Trophoblast cell (in vitro differentiated cells and primary cell): ENCODE data around the gene IFNAR1.
A peak's percentile ranks its signal among the peaks of the same experiment; 100 is the strongest.

Source experiments
- DNase-seq, 2 donors: peaks; one replicate each; pipeline ENCODE4 v3.0.0-alpha.2; 2016
- H2AFZ ChIP-seq: 2 replicates; pipeline ENCODE4 v1.6.1; 2013; ENCODE audit warnings: low read length, moderate library complexity, mild to moderate bottlenecking; ENCODE audit not compliant: insufficient read depth, poor library complexity
- H2AK5ac ChIP-seq: 2 replicates; pipeline ENCODE4 v1.6.1; 2013; ENCODE audit warnings: mild to moderate bottlenecking, low read length
- H2BK120ac ChIP-seq: 2 replicates; pipeline ENCODE4 v1.6.1; 2013; ENCODE audit warnings: low read length, mild to moderate bottlenecking, moderate library complexity; ENCODE audit not compliant: insufficient read depth, poor library complexity
- H2BK12ac ChIP-seq: 2 replicates; pipeline ENCODE4 v1.6.1; 2013; ENCODE audit warnings: mild to moderate bottlenecking, low read length, moderate library complexity
- H2BK5ac ChIP-seq: 2 replicates; pipeline ENCODE4 v1.6.1; 2013; ENCODE audit warnings: low read length, low read depth, moderate library complexity, mild to moderate bottlenecking; ENCODE audit not compliant: poor library complexity
- H3K14ac ChIP-seq: 2 replicates; pipeline ENCODE4 v1.6.1; 2013; ENCODE audit warnings: mild to moderate bottlenecking, low read length
- H3K18ac ChIP-seq: 2 replicates; pipeline ENCODE4 v1.6.1; 2013; ENCODE audit warnings: mild to moderate bottlenecking, low read length
- H3K23ac ChIP-seq: 2 replicates; pipeline ENCODE4 v1.6.1; 2013; ENCODE audit warnings: low read length
- H3K27ac ChIP-seq: 2 replicates; pipeline ENCODE4 v1.5.1; 2013; ENCODE audit warnings: low read depth, mild to moderate bottlenecking, inconsistent platforms, low read length, moderate library complexity
- H3K27me3 ChIP-seq: 2 replicates; pipeline ENCODE4 v1.6.1; 2013; ENCODE audit warnings: inconsistent platforms, mild to moderate bottlenecking, low read length, moderate library complexity; ENCODE audit not compliant: insufficient read depth
- H3K36me3 ChIP-seq, 2 experiments: 1 replicate in 1 of 2; 2 replicates in 1 of 2; pipeline ENCODE4 v1.6.1; 2013; ENCODE audit warnings: low read length in 2 of 2, mild to moderate bottlenecking in 2 of 2, moderate library complexity in 1 of 2; ENCODE audit not compliant: insufficient read depth in 2 of 2, control insufficient read depth in 1 of 2
- H3K4ac ChIP-seq: 2 replicates; pipeline ENCODE4 v1.6.1; 2013; ENCODE audit warnings: low read depth, mild to moderate bottlenecking, low read length, moderate library complexity
- H3K4me1 ChIP-seq, 2 experiments: 1 replicate in 1 of 2; 2 replicates in 1 of 2; pipeline ENCODE4 v1.6.1; 2013; ENCODE audit warnings: low read length in 2 of 2, mild to moderate bottlenecking in 2 of 2, moderate library complexity in 1 of 2; ENCODE audit not compliant: insufficient read depth in 2 of 2, control insufficient read depth in 1 of 2
- H3K4me2 ChIP-seq: 2 replicates; pipeline ENCODE4 v1.6.1; 2013; ENCODE audit warnings: inconsistent platforms, mild to moderate bottlenecking, low read length, moderate library complexity
- H3K4me3 ChIP-seq: 2 replicates; pipeline ENCODE4 v1.5.1; 2013; ENCODE audit warnings: mild to moderate bottlenecking, low read depth, low read length, inconsistent platforms
- H3K79me1 ChIP-seq: one replicate; pipeline ENCODE4 v1.6.1; 2013; ENCODE audit warnings: low read length
- H3K79me2 ChIP-seq: 2 replicates; pipeline ENCODE4 v1.6.1; 2013; ENCODE audit warnings: low read length, mild to moderate bottlenecking; ENCODE audit not compliant: control insufficient read depth, insufficient read depth, poor library complexity
- H3K9ac ChIP-seq: 2 replicates; pipeline ENCODE4 v1.6.1; 2013; ENCODE audit warnings: mild to moderate bottlenecking, low read length
- H3K9me3 ChIP-seq: 2 replicates; pipeline ENCODE4 v1.6.1; 2013; ENCODE audit warnings: low read depth, mild to moderate bottlenecking, control low read depth, inconsistent platforms, low read length; ENCODE audit not compliant: insufficient read depth
- H4K12ac ChIP-seq: 2 replicates; pipeline ENCODE4 v1.6.1; 2013; ENCODE audit warnings: low read depth, mild to moderate bottlenecking, low read length, moderate library complexity
- H4K8ac ChIP-seq: 2 replicates; pipeline ENCODE4 v1.6.1; 2013; ENCODE audit warnings: low read depth, mild to moderate bottlenecking, low read length, moderate library complexity
- H4K91ac ChIP-seq: one replicate; pipeline ENCODE4 v1.6.1; 2013; ENCODE audit warnings: low read depth, mild to moderate bottlenecking, low read length, moderate library complexity
- WGBS: extraction: QIAGEN DNeasy Blood & Tissue Kit; methylation state at CpG from one replicate; pipeline ENCODE4 v1.1.7; 2013; ENCODE audit warnings: missing lambda C conversion rate; ENCODE audit not compliant: insufficient read length, insufficient coverage; ENCODE audit errors: extremely low coverage; 5-methylcytosine and 5-hydroxymethylcytosine counted together

The IFNAR1 gene

DNA sequence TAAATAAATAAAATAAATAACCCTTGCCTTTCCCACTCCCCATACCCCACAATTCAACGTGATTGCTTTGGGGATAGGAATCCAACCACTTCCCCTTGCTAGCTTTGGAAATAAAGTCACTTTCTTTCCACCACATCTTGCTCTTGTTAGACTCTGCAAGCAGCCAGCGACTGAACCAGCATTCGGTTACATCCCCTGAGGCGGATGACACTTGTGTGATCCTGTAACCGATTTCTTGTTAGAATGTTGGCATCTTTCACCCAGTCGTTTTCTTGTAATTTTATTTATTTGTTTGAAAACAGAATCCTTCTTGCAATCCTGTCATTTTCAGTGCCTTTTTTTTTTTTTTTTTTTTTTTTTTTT, 76.8 kb downstream of the IFNAR1 start:
- WGBS: no CpG with 5 or more reads among the region's 6 CpGs
- no peak overlapping the region for H3K18ac ChIP-seq
- H4K8ac ChIP-seq: no peak overlapping the region
- H2BK12ac ChIP-seq: peak overlapping the region; percentile 42
- H3K14ac ChIP-seq: no peak overlapping the region
- no peak overlapping the region for H2AK5ac ChIP-seq
- no peak overlapping the region for H3K27ac ChIP-seq
- H3K23ac ChIP-seq: no peak overlapping the region
- H3K9me3 ChIP-seq: no peaks in the 10 kb centered on the region
- H3K36me3 ChIP-seq: peaks cover 0 to 3% of the 10 kb centered on the region in 2 experiments
- no peaks in the 10 kb centered on the region for H3K27me3 ChIP-seq
- no peak overlapping the region for H2BK120ac ChIP-seq
- no peak overlapping the region for H2BK5ac ChIP-seq
- no peak overlapping the region for H3K4ac ChIP-seq
- no peak overlapping the region for H4K91ac ChIP-seq
- peaks cover 18% of the 10 kb centered on the region for H3K79me1 ChIP-seq
- DNase-seq: peak; percentile 95 to 99
- H3K4me1 ChIP-seq: peaks cover 9 to 18% of the 10 kb centered on the region in 2 experiments
- H2AFZ ChIP-seq: no peak overlapping the region
- H3K9ac ChIP-seq: no peak overlapping the region
- H4K12ac ChIP-seq: no peak overlapping the region
- H3K4me2 ChIP-seq: no peak overlapping the region
- H3K79me2 ChIP-seq: peaks cover 16% of the 10 kb centered on the region
- no peak overlapping the region for H3K4me3 ChIP-seq

DNA sequence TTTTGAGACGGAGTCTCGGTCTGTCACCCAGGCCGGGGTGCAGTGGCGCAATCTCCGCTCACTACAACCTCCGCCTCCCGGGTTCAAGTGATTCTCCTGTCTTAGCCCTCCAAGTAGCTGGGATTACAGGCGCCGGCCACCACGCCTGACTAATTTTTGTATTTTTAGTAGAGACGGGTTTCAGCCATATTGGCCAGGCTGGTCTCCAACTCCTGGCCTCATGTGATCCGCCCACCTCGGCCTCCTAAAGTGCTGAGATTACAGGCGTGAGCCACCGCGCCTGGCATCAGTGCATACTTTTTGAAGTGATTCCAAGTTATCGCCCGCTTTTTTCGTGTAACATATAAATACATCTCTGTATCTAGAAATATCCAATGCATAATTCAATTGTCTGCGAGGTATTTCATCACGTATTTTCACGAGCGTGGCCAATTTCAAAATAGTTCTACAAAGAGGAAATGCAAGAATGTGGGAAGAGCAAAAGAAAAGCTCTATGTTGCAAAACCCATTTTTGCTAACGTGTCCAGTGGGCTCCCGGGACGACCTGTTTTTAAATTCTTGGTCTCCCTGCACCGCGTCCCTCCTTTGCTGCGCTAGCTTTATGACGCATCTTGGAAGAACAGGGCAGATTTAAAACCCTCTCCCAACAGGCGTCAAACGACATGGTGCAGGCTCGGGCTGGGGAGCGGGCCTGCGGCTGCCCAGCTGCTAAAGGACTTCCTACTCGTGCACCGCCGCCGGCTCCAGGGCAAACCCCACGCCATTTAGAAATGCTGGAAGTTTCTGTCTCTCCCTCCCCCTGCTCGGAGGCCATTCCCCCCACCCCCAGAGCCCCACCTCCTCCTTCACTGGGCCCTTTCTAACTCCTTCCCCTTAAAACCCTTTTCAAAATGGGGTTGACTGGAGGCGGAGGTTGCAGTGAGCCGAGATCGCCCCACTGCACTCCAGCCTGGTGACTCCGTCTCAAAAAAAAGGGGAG, 77.5 kb downstream of the IFNAR1 start:
- Histone ChIP-seq H2BK5ac (peak overlapping the region; percentile 2), H4K12ac (no peak overlapping the region), H3K18ac (no peak overlapping the region), H2BK120ac (no peak overlapping the region), H3K27me3 (no peaks in the 10 kb centered on the region), H3K79me1 (peaks cover 18% of the 10 kb centered on the region), H3K36me3 (peaks cover 0 to 3% of the 10 kb centered on the region in 2 experiments), H4K91ac (peak overlapping the region; percentile 72), H3K9me3 (no peaks in the 10 kb centered on the region), H2BK12ac (peak overlapping the region; percentile 34), H2AK5ac (no peak overlapping the region), H3K23ac (no peak overlapping the region), H3K79me2 (peaks cover 16% of the 10 kb centered on the region), H3K9ac (peak overlapping the region; percentile 54), H3K4me1 (peaks cover 9 to 18% of the 10 kb centered on the region in 2 experiments), H3K4me2 (peak overlapping the region; percentile 76), H3K27ac (peak overlapping the region; percentile 64), H3K4me3 (peak overlapping the region; percentile 87), H3K14ac (no peak overlapping the region), H3K4ac (no peak overlapping the region), H4K8ac (peak overlapping the region; percentile 59), H2AFZ (no peak overlapping the region)
- WGBS: no CpG with 5 or more reads among the region's 45 CpGs
- DNase-seq: peak; percentile 96

DNA sequence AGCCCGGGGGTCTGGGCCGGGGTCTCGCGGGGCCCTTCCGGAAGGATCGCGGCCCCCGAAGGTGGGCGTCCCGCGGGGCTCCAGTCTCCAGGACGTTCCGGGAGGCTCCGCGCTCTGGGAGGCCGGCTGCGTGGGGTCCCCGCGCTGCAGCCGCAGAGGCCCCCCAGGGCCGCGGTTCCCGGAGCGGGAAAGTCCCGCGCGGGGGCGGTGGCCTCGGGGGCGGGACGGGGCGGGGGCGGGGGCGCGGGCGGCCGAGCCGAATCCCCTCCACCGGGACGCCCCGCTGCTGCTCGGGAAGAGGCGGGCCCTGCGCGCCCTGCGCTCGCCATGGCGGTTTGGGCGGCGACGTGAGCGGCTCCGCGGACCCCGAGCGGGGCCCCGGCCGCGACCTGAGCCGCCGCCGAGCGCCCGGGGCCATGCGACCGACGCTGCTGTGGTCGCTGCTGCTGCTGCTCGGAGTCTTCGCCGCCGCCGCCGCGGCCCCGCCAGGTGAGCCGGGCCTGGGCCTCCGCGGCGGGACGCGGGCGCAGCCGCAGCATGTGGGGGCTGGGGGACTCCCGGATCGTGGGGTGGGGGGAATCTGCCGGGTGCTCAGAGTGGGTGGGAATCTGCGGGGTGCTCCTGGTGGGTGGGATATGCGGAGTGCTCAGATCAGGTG, 78.5 kb downstream of the IFNAR1 start, which contains the start of gene IFNGR2:
IFNGR2 (plus strand) TSS at position 286 of the 658 bp plus-strand sequence; CDS start at position 417, 131 bp downstream.
- peak in 1 of 2 donors; percentile 55 for DNase-seq
- Histone ChIP-seq H2BK120ac (peak within 1 kb of the TSS; percentile 90), H3K36me3 (peaks cover 0 to 3% of the 10 kb centered on the region in 2 experiments), H3K18ac (peak within 1 kb of the TSS; percentile 94), H3K4me2 (peak within 1 kb of the TSS; percentile 76), H2AK5ac (peak within 1 kb of the TSS; percentile 53), H3K79me1 (peaks cover 18% of the 10 kb centered on the region), H3K14ac (peak within 1 kb of the TSS; percentile 98), H3K23ac (no peak within 1 kb of the TSS), H4K12ac (peak within 1 kb of the TSS; percentile 92), H3K9ac (peak within 1 kb of the TSS; percentile 90), H3K4ac (peak within 1 kb of the TSS; percentile 97), H3K9me3 (no peaks in the 10 kb centered on the region), H3K79me2 (peaks cover 16% of the 10 kb centered on the region), H4K91ac (peak within 1 kb of the TSS; percentile 95), H4K8ac (peak within 1 kb of the TSS; percentile 90), H3K4me1 (peaks cover 9 to 18% of the 10 kb centered on the region in 2 experiments), H2BK5ac (peak within 1 kb of the TSS; percentile 95), H2AFZ (peak within 1 kb of the TSS; percentile 59), H3K4me3 (peak within 1 kb of the TSS; percentile 87), H3K27me3 (no peaks in the 10 kb centered on the region), H2BK12ac (peak within 1 kb of the TSS; percentile 61), H3K27ac (peak within 1 kb of the TSS; percentile 65)
- no CpG with 5 or more reads among the region's 89 CpGs for WGBS

DNA sequence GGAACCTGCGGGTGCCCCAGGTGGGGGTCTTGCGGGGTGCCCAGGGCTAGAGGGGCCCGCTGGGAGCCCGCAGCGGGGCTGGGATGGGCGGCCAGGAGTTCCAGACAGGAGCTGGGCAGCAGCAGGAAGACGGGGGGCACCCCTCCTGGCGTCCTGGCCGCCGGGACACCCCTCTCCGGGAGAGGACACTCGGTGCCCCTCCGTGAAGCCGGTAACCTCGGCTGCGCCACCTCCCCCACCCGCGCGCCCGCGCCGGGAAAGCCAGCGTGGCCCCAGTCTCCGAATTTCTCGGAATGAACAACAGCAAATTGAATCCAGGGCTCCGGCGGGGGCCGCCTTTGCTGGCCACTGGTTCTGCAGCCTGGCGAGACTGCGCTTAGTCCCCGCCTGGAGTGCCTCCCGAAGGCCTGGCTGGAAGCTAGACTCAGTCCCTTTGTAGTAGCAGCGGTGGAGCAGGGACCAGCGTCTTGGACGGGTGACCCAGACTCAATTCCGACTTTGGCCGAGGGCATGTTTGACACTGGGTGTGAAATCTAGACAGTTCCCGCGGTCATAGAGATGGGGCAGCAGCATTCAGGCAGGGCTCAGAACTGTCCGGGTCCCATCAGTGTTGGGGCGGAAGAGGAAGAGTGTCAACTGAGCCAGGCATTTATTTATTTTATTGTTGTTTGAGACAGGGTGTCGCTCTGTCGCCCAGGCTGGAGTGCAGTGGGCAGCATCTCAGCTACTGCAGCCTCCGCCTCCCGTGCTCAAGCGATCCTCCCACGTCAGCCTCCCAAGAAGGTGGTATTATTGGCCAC, 79.2 kb downstream of the IFNAR1 start:
- Histone ChIP-seq H4K12ac (peak overlapping the region; percentile 89), H3K4ac (peak overlapping the region; percentile 97), H2BK12ac (peak overlapping the region; percentile 61), H3K79me1 (peaks cover 18% of the 10 kb centered on the region), H3K9ac (peak overlapping the region; percentile 90), H3K9me3 (no peaks in the 10 kb centered on the region), H4K8ac (peak overlapping the region; percentile 90), H3K23ac (no peak overlapping the region), H3K4me2 (peak overlapping the region; percentile 65), H3K79me2 (peaks cover 16% of the 10 kb centered on the region), H3K27ac (peak overlapping the region; percentile 65), H2AFZ (peak overlapping the region; percentile 59), H3K27me3 (no peaks in the 10 kb centered on the region), H3K14ac (peak overlapping the region; percentile 98), H2BK5ac (peak overlapping the region; percentile 95), H3K36me3 (peaks cover 0 to 3% of the 10 kb centered on the region in 2 experiments), H2BK120ac (peak overlapping the region; percentile 90), H3K4me3 (peak overlapping the region; percentile 87), H2AK5ac (peak overlapping the region; percentile 53), H3K18ac (peak overlapping the region; percentile 94), H3K4me1 (peaks cover 9 to 18% of the 10 kb centered on the region in 2 experiments), H4K91ac (peak overlapping the region; percentile 95)
- peak; percentile 47 to 63 for DNase-seq
- no CpG with 5 or more reads among the region's 47 CpGs for WGBS
